HG02970 (cell line): ENCODE results near the gene DIAPH2.
A peak's percentile ranks its signal among the peaks of the same experiment; 100 is the strongest.

Source experiments
- ATAC-seq: cut with Tn5 transposase; IDR thresholded peaks from one replicate; pipeline ENCODE4 v1.9.1; 2021; ENCODE audit warnings: mild to moderate bottlenecking, moderate library complexity, moderate number of reproducible peaks; ENCODE audit not compliant: unreplicated experiment, low FRiP score

Gene DIAPH2

DNA sequence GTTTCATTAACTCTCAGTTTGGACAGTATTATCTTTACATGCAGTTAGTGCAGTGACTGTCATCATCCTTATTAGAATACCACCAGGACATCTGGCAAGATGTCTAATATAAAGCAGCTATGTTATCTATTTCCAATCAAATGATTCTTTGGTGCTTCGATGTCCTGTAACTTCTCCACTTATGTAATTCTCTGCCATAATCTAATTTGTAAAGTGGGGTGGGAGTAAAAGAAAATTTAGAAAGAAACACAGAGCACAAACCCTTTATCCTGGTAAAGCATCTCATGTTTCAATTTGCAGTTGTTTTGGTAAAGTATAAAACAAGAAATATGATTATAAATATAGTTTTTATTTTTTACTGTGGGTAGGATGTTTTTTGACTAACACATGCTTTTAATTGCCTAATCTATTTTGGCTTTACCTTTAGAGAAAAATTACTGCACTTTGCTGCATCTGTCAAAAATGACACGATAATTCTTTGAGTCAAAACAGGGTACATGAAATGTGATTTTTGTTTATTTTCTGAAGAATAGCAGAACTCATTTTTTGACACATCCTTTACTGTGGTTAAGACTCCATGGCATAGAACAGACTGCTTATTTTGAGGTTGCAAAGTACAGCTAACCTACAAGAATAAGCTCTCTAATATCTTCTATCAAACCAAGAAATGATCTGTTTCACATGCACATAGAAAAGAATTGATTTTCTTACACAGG is 581.9 kb downstream of the DIAPH2 start:
- no peak for ATAC-seq

DNA sequence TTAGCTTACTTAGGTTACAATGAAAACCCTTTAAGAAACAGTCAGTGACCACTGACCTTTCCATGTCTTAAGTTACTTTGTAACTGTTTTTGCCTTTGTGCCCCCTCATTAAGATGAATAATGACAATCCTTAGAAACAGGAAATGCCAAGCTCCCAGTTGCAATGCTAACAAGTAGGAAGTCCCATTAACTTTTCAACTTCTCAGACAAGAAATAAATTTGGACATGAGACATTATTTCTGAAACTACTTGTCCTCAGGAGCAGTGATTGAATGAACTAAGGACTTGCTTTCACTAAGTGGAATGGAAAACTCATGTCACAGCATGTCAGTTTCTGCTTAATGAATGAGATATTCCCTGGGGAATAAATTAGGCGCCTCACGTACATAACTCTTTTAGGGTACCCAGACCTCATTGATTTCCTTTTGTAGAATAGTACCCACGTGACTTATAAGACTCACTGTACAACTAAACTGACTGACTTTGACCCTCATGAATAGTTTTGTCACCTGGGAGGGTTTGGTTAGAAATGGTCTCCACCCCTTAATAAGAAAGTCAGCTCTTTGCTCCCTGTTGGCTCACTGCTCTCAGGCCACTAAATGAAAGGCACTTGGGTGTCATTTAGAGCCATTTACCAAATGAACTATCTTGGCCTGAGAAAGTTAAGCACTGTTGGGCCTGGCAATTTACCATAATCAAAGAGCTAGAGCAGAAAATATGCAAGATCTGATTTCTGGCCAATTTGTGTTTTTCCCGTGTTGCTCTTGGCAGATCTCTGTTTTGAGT is 582.9 kb downstream of the DIAPH2 start:
- ATAC-seq: no peak

DNA sequence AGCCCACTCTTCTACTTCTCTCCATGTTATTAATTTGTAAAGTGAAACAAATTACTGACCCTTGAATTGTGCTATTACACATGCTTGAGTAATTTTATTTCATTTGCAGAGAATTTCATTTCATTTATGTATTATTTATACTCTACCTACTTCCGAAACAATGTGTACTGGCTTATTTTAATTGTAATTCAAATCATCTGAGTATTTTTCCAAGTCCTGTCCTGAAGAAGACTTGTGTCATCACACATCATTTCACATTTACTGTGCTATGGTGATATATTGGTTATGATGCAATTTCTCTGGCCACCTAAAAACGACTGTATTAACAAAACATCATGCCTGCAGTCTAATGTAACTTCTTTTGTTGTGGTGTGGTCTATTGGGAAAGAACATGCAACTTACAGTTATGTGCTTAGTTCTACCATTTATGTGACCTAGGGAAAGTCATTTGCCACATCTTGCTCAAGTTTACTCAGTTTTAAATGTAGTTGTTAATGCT is 583.6 kb downstream of the DIAPH2 start:
- no peak for ATAC-seq

DNA sequence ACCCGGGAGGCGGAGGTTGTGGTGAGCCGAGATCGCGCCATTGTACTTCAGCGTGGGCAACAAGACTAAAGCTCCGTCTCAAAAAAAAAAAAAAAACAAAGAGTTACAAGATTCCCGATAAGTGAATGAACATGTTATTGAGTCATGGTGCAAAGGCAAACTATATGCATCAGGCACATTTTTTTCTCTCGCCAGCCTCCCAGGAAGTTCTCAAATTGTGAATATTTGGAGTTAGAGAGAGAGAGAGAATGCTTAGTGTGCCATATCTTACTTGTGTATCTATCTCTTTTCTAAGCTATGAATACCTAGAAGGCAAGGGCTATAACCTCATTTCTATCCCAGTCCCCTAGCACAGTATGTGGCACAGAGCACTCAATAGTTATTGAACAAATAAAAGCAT is 599.9 kb downstream of the DIAPH2 start:
- ATAC-seq: no peak

DNA sequence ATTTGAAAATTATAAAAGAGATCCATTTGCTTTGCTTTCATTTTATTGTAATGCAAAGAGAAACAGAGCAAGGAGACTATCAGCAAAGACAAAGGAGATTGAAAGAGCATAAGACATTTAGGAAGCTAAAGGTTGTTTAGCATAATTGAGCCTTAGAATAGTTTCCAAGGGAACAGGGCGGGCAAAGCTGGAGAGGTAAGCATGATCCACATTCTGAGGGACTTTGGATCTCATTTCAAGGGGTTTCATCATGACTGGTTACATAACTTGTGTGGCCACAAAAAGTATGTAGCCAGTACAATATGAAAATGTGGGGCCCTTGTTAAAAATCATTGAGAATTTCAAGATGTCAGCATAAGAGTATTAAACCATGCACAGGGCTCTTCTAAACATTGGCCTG is 605.6 kb downstream of the DIAPH2 start:
- ATAC-seq: no peak

DNA sequence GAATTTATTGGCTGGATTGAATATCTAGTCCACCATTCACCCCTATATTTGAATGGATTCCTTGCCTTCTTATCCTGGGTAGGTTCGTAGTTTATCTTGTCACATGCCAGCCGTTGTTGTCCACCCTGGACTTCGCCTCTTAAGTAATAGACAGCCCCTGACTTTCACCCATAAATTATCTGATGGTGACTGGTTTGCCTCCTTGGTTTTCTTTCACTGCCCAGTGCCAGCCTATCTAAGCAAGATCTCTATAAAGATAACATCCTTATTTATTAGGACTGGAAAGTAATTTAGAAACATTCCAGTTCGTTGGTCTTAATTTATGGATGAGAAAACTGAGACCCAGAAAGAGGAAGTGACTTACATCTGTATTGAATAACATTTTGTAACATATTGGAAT is 609.4 kb downstream of the DIAPH2 start:
- ATAC-seq: no peak

DNA sequence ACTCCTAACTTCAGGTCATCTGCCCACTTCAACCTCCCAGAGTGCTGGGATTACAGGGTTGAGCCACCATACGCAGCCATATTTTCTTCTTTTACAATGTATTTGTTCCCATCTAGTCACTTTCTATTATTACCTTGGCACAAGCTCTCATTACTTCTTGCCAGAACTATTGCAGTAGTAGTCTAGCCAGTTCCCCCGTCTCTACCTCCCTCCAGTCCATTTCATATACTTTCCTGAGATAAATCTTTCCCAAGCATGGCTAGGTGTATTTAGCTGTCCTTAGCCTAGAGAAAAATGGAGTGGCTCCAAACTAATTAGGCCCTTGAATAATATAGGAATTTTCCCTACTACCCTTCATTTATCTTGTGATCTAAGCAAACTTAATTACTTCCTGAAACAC is 611.3 kb downstream of the DIAPH2 start:
- no peak for ATAC-seq

DNA sequence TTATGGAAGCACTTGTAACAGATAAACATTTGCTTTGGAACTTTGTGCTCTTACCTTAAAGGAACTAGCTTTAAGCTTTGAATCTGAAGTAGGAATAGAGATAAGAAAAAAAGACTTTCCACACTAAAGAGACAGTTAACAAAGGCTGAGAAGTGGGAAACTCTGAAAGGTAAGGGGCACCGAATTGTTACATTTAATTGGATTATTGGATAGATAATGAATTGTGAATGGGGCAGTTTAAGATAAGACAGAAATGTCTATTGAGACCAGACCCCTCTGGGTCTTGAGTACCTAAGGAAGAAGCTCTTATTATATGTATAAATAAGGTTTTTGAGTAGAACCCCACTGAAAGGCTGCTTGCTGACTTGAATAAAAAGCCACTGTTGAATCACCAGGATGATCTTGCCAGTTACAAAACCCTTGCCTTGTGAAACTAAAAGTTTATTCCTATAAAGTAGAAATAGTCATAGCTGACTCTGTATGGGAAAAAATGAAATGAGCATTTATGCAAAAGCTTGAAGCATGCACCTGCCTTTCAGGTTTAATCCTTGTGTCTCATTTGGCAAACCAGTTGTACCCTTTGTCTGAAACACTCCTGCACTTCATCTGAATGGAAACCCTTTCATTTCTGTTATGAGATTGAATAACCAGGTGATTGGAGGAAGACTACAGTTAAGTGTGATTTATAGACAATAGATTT is 622.3 kb downstream of the DIAPH2 start:
- ATAC-seq: no peak

DNA sequence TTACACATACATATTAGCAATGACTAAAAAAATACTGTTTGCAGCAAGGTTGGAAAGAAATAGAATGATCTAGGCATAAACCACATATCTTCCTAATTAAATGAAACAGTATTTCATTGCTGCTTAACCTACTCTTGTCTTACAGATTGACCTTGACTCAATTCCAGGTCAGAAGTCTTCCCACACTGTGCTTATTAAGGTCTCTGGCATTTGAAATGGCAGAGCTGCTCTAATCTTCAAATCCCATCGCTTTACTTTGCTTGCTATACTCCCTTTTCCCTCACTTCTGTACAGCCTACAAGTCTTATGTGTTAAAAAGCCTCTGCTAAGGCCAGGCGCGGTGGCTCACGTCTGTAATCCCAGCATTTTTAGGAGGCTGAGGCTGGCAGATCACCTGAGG is 623.5 kb downstream of the DIAPH2 start:
- no peak for ATAC-seq

DNA sequence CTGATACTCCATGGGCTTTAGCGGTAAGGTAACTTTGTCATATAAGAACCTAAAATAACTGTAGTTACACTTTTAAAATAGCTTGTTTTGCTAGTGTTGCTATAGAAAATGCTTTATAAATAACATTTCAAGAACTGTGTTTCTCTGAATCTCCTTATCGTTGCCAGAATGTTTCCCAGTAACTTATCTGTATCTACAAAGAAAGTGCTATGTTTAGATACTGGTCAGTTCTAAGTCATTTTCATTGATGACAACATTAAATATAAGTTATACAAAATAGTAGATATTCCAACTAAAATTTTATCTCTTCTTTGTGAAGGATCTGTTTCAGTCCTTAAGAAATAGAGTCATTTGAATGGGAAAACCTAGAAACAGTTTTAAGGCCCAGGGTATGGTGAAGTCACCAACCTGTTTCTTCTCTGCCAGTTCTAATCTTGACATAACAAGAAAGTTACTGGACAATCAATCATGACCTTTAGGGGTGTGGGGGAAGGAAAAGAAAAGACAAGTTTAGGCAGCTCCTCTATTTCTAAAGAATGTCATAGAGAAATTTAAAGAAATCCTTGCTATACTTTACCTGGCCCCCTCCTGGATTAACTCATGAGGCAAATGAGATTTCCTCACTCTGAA is 625.0 kb downstream of the DIAPH2 start:
- no peak for ATAC-seq

DNA sequence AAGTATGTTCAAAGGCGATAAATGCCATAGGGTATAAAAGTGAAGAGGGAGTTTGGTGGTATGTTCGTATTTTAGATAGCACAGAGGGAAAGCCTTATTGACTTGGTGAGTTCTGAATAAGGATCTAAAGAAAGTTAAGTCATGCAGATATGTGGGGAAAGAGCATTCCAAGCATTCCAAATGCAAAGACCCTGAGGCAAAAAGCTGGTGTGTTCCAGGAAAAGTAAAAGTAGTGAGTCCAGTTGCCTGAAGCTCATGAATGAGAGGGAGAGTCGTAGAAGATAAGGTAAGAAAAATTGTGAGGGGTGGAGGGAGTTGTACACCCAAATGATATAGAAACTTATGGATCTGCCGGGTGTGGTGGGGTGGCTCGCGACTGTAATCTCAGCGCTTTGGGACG is 625.7 kb downstream of the DIAPH2 start:
- ATAC-seq: no peak

DNA sequence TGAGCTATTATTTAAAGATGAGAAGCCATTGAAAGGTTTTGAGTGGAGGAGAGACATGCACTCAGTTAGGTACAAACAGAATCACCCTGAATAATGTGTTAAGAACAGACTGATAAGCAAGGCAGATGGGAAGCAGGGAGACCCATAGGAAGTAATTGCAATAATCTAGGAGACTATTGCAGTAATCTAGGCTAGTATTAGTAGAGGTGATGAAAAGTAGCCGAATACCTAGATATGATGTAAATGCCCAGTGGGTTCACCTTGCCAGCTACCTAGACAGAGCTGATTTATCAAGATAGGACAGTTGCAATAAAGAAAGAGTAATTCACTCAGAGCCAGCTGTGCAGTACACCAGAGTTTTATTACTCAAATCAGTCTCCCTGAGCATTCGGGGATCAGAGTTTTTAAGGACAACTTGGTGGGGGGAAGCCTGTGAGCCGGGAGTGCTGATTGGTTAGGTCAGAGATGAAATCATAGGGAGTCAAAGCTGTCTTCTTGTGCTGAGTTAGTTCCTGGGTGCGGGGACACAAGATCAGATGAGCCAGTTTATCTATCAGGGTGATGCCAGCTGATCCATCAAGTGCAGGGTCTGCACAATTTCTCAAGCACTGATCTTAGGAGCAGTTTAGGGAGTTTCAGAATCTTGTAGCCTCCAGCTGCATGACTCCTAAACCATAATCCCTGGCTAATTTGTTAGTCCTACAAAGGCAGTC is 626.6 kb downstream of the DIAPH2 start:
- ATAC-seq: no peak

DNA sequence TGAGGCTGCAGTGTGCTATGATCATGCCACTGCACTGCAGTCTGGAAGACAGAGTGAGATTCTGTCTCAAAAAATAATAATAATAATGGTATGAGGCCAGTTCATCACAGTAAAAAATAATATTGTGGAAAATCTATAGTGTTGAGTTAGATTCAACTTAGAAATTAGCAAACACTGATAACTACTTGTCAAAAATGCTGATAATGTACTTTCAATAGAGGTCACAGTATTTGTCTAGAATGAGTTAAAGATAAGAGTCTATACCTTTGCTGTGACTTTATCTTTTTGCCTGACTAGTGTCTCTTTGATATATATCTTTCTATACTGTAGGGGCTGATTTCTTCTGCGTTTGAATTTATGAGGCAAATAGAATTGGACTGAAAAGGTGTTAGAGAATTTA is 629.7 kb downstream of the DIAPH2 start:
- no peak for ATAC-seq

DNA sequence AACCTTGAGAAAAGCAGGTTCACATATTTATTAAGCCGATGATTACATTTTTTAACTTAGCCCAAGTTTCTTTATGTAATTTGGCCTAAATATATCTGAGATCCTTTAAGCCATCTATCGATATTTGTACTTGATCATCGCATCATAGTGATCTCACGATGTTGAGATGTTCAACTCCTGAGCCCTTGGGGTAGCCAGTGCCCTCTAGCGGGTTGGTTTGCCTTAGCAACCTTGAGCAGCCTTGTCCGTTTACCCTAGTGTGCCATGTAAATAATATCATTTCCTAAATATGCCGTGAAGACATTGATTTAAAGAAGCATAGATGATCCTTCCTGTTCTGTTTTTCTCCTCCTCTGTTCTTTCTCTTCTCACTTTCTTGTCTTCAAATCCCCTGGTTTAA is 631.3 kb downstream of the DIAPH2 start:
- no peak for ATAC-seq

DNA sequence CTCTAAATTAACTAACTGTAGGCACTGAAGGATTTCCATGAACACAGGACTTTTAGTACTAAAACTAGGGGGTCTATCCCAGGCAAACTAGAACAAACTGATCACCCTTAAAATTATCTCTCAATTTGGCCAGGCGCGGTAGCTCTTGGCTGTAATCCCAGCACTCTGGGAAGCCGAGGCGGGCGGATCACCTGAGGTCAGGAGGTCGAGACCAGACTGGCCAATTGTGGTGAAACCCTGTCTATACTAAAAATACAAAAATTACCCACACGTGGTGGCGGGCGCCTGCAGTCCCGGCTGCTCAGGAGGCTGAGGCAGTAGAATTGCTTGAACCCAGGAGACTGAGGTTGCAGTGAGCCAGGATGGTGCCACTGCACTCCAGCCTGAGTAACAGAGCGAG is 635.7 kb downstream of the DIAPH2 start:
- no peak for ATAC-seq

DNA sequence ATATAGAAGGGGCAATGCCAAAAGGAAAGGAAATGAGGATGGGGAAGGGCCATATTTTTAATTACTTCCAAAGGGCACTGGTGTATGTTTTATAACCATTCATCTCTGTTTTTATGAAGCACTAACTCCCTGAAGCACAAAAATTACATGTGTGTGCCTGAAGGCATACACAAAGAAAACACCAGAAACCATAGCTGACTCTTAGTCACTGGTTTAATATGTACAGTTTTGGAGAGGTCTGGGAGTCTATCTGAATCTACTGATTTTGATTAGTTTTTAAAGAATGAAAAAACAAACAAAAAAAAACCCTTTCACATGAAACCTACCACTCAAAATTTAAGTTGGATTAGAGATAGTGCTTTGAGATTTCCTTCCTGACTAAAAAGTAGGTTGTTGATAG is 637.8 kb downstream of the DIAPH2 start:
- no peak for ATAC-seq

DNA sequence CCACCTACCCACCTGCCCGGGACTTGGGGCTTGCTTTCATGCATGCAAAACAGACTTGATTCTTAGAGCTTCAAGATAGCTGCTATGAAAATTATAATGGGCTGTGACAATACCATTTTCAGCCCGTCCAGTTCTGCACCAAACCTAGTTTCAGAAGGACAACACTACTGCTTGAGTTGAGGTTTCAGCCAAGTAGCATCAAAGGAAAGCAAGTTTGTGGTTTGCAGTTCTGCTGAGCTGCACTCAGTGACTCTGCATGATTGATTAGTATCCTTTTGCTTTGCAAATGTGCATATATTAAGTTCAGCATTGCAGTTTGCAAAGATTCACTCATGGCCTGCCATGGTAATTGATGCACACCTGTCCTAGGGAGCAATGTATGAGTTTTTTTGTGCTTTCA is 641.8 kb downstream of the DIAPH2 start:
- ATAC-seq: peak; percentile 69

DNA sequence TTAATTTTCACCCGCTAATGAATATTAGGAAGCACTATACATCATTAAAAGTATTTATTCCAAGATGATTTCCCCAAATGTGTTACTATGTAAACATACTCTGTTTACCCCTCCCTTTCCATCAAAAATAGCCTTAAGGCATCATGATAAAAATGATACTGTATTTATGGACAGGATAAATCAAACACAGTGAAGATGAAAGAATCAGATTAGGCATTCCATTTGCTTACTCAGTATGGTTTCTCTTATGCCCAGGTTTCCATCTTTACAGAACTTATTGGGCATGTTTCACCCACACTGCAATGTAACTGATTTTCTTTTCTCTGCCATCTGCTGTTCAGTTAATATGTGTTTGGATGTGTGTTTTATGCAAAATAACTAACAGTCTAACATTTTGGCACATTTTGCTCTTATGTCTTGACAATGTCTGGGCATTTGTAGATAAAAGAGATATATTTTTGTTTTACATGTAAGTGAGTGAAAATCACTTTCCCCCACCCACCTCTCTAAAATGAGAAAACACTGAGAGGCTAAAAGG is 644.3 kb downstream of the DIAPH2 start:
- ATAC-seq: no peak

DNA sequence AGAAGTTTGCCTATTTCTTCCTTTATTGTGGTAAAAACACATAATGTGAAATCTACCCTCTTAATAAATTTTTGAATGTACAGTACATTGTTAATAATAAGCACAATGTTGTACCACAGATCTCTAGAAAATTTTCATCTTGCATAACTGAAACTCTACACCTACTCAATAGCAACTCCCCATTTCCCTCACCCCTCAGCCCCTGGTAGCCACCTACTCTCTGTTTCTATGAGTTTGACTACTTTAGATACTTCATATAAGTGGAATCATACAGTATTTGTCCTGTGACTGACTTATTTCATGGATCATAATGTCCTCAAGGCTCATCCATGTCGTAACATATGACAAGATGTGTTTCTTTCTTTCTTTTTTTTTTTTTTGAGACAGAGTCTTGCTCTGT is 645.5 kb downstream of the DIAPH2 start:
- no peak for ATAC-seq

DNA sequence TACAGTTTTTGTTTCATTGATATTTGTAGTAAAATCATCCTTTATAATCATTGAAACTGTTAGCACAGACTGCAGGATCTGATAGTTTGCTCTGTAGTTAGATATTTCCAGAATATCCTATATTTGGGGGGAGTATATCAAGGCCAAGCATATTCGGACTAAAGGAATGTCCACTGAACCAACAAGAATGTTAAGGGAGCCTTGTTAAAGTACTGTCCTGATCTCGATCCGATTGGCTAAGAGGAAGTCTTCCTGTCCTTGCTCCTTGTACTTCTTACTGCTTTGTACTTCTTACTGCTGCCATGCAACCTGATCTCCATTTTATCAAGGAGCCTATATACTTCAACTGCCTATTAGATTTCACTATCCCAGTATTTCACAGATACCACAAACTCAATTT is 648.3 kb downstream of the DIAPH2 start:
- no peak for ATAC-seq
